HG03520 (cell line): ENCODE results near the gene PADI4.

Source experiments
- ATAC-seq: cut with Tn5 transposase; IDR thresholded peaks from one replicate; pipeline ENCODE4 v1.9.1; 2021; ENCODE audit warnings: mild to moderate bottlenecking, moderate library complexity; ENCODE audit not compliant: unreplicated experiment

PADI4 gene

DNA sequence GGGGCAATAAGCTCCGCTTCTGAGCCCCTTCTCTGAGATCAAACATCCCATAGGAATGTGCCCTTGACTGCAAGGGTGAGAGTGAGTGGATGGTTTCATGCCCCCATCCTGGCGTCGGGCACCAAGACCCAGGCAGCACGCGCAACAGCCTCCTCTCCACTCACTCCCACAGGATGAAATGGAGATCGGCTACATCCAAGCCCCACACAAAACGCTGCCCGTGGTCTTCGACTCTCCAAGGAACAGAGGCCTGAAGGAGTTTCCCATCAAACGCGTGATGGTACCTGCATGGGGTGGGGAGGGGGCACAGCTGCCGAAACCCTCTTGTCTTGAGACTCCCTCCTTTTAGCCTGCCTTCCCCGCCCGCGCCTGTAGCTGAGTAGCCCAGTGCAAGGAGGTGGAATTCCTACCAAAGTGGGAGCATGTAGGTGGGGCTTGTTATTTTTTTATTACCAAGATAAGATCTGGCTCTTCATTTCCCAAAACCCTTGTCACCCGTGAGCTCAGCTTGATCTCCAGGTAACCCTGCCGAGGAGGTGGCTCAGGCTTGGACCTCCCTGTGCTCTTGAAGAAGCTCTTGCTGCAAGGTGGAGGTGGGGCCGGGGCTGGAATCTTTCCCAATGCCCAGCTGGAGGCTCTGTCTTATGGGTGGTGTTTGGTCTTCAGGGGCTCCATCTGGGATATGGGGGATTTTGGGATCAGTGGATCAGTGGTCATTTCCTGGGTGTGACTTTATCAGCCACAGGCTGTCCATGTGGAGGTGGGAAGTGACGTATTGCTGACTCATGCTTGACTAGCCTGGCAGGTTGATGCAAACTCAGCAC, 40.0 kb downstream of the PADI4 start:
- ATAC-seq: no peak

DNA sequence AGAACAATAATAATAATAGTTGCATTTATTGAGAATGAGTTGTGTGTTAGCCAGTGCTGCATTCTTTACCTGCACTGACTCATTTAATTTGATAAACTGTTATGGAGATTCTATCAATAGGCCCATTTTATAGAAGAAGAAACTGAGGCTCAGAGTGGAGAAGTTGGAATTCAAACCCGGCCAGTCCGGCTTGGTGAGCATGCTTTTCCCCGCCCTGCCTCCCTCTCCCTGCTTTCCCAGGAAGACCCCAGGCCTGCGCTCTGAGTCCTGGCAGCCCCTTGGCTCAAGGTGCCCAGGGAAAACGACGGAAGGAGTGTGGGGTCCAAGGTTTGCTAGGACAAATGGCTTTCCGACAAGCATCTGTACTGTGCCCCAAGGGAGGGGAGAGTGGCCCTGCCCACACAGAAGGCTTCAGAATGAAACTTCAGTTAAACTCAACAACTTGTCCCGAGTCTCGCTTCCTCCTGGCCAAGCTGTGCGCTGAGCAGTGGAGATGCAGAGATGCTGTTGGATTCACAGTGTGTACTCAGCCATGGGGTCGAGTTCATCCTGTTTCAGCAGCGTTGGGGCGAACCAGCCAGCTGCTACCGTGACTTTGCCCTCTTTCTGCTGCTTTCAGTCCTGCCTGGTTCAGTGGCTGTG, 40.7 kb downstream of the PADI4 start:
- no peak for ATAC-seq

DNA sequence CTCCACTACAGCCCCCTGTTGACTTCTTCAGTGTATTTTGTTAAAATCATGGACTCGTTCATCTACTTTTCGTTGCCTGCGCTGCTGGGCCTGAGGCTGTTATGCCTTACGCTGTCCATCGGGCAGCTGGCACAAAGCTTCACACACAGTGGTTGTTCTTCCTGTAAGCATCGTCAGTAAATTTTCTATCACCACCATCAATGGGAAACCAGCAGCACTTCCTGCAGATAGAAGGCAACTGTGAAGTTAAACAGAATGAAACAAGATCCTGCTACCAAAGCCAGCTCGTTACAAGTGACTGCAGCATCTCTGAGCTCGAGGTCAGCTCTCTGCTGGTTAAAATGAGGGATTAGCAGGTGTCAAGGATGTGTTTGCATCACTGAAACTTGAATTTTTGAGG, 42.1 kb downstream of the PADI4 start:
- ATAC-seq: no peak

GRCh38 chr1:17350928-17351446, 43.0 kb downstream of the PADI4 start:
- ATAC-seq: no peak

- ATAC-seq: no peak
These were observed 43.8 kb downstream of the PADI4 start for GRCh38 chr1:17351598-17352324.

- ATAC-seq: no peak
These were observed 44.5 kb downstream of the PADI4 start for GRCh38 chr1:17352419-17352909.

DNA sequence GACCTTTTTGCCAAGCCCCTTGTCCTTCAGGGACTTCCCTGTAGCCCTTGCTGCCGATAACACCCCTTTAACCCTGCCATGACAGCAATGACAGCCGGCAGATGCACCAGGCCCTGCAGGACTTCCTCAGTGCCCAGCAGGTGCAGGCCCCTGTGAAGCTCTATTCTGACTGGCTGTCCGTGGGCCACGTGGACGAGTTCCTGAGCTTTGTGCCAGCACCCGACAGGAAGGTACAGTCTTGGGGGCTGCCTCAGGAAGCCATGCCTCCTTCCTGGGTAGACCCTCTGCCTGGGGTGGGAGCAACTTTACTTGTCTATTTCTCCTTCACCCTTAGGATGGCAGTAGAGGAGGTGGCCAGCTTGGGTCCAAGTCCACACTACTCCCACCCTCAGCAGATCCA, 47.9 kb downstream of the PADI4 start:
- no peak for ATAC-seq

DNA sequence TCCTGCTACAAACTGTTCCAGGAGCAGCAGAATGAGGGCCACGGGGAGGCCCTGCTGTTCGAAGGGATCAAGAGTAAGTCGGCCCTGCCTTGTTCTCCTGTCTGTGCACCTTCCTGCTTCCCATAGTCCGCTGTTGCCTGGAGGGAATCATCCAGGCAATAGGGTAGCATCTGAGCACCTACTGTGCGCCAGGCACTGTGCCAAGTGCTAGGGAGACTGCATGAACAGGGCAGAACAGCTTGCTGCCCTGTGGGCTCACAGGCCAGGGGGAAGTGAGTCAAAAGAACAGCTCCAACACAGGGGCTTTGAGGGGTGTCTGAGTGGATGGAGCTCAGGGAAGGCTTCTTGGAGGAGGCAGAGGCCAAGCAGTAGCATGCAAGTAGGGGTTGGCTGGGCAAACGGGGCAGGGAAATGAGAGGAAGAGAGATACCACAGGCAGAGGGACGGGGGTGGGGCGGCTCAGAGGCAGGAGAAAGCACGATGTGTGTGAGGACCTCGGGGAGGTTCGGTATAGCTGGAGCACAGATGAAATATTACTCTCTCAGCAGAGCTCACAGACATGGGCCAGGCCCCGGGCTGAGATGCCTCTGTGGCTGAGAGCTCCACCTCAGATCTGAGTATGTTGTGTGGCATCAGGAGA, 48.5 kb downstream of the PADI4 start:
- ATAC-seq: no peak

DNA sequence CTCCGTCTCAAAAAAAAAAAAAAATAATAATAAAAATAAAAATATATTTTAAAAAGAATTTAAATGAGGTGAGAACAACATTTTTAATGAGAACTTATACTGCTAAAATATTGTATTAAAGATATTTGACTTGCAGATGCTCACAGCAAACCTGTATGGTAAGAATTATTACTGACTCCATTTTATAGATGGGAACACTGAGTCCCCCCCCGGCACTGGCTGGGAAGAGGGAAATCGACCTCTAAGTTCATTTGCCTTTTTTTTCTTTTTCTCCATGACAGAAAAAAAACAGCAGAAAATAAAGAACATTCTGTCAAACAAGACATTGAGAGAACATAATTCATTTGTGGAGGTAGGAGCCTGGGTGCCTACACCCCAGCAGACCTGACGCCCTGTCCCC, 50.6 kb downstream of the PADI4 start:
- ATAC-seq: no peak

DNA sequence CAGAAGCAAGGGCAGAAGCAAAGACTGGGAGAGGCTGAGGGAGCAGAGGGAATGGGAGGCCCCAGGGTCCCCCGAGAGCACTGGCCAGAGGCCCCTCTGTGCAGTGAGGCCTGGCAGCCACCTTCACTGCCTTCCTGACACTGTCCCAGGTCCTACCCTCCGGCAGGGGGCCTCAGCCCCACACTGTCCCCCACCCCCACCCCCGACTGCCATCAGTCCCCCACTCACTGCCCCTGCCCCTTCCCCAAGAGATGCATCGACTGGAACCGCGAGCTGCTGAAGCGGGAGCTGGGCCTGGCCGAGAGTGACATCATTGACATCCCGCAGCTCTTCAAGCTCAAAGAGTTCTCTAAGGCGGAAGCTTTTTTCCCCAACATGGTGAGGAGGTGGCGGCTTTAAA, 51.0 kb downstream of the PADI4 start:
- no peak for ATAC-seq

- no peak for ATAC-seq
These were observed 51.8 kb downstream of the PADI4 start for GRCh38 chr1:17359808-17360207.

- no peak for ATAC-seq
These were observed 52.4 kb downstream of the PADI4 start for GRCh38 chr1:17360272-17360956.

GRCh38 chr1:17361687-17362086, 53.7 kb downstream of the PADI4 start:
- no peak for ATAC-seq

DNA sequence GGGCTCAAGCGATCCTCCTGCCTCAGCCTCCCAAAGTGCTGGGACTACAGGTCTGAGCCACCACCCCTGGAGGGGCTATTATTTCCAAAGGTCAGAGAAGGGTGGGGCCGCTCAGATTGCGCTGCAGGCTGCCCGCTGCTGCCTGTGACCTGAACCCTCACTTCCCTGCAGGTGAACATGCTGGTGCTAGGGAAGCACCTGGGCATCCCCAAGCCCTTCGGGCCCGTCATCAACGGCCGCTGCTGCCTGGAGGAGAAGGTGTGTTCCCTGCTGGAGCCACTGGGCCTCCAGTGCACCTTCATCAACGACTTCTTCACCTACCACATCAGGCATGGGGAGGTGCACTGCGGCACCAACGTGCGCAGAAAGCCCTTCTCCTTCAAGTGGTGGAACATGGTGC, 55.4 kb downstream of the PADI4 start:
- no peak for ATAC-seq

GRCh38 chr1:17363771-17364170, 55.8 kb downstream of the PADI4 start:
- ATAC-seq: no peak

DNA sequence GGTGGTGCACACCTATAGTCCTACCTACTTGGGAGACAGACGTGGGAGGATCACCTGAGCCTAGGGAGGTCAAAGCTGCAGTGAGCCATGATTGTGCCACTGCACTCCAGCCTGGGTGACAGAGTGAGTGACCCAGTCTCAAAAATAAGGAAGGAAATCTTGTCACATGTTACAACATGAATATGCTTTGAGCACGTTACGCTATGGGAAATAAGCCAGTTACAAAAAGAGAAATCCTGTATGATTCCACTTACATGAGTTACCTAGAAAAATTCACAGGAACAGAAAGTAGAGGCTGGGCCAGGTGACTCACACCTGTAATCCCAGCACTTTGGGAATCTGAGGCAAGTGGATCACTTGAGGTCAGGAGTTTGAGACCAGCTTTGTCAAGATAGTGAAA, 57.3 kb downstream of the PADI4 start:
- ATAC-seq: no peak

- ATAC-seq: no peak
These were observed 61.5 kb downstream of the PADI4 start for GRCh38 chr1:17369466-17369865.

DNA sequence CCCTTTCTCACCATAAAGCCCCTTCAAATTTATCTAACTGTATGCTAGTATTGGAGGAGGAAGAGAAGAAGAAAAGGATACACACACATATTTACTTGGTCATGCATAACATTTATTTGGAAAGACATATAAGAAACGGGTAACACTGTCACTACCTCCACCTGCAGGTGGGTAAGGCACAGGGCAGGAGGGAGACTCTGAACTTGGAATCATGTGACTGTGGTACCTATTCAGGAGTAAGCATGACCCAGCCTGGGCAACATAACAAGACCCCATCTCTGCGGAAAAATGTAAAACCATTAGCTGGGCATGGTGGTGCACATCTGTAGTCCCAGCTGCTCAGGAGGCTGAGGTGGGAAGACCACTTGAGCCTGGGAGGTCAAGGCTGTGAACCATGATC, 62.6 kb downstream of the PADI4 start:
- no peak for ATAC-seq

DNA sequence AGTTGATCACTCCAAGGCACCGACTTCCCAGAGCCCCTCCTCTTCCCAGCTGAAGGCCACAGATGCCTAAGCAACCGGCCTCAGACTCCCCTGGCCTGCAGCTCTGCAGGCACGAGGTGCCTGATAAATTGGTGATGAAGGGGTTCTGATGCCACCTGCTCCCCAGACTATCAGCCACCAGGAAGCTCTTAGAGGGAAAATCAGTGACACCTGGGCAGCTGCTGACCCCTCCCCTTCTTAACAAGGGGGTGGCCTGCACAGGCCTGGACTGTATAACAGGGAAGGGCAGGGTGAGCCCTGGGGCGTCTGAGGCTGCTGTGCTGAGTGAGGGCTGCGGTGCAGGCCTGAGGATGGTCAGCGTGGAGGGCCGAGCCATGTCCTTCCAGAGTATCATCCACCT, 63.9 kb downstream of the PADI4 start, which contains the start of gene PADI6:
Gene PADI6 (plus strand): TSS at position 301 of the 400 bp plus-strand sequence. CDS start 50 bp downstream, at position 351.
- ATAC-seq: no peak

GRCh38 chr1:17372955-17373354, 65.0 kb downstream of the PADI4 start:
- ATAC-seq: no peak
